ENCODE measurements around the gene ANO9. TPM values are rescaled to one million over a fixed set of nuclear protein-coding genes. Genes with fewer than 3 reads are reported as not detected.
"Not testable (repeated sequence)": the region's sequence is repeated elsewhere in the genome, so short reads cannot be mapped to it uniquely, and the experiment has no call there.

The ANO9 gene
- total RNA-seq, 1 donor from 2014 or later = 7.3 TPM

DNA sequence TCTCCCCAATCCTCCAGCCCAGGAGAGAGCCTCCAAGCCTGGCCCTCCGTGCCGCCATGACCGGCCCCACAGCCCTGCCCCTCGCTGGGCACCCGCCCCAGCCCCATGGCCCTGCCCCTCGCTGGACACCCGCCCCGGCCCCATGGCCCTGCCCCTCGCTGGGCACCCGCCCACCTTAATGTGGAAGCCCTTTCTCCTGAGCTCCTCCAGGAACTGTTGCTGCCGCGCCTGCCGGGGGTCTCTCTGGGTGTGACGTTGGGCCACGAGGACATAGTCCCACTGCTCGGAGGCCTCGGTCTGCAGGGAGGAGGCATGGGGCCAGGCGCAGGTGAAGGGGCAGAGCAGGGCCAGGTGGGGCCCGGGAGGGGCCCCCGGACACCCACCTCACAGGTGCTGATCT, 8.2 kb downstream of the ANO9 start:
- DNase-seq = no peak

DNA sequence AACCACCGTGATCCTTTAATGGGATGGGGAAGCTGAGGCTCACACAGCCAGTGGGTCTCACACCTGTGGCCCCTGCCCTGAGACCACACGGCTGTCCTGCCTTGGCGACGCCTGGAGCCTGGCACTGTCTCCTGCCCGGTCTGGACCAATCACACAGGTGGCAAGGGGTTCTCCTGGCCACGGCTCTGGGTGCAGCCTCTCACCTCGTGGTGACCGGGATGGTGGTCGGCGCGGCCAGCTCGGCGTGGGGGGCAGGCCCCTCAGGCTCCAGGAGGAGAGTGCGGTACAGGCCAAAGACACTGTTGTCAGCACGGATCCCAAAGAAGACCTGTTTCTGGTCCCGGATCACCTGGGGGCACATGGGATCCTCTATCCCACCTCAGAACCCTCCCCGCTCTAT, 8.7 kb downstream of the ANO9 start:
- no peak for DNase-seq

DNA sequence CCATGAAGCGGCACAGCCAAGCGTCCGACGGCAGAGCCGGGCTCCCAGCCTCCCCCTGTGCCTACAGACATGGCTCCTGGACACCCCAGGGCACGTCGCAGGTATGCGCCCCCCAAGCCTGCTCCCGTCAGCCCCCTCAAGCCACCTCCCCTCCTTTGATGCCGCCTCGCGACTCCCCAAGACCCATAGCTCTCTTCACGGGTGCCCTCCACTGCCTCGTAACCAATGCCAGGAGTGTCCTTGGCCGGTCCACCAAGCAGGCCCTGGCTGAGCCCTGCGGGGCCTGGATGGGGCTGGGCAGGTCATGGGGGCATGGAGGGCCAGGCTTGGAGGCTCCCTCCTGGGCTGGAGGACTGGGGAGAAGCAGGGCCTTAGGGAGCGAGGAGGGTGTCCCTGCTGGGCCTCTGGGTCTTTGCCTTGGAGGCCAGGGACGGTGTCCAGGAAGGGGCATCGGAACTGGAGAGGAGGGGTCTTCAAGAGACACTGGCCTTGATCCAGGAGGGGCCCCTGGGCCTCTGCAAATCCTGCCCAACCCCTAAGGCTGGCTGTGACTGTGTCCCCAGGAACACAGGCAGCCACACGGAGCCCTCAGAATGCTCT, 9.2 kb downstream of the ANO9 start:
- DNase-seq = no peak

DNA sequence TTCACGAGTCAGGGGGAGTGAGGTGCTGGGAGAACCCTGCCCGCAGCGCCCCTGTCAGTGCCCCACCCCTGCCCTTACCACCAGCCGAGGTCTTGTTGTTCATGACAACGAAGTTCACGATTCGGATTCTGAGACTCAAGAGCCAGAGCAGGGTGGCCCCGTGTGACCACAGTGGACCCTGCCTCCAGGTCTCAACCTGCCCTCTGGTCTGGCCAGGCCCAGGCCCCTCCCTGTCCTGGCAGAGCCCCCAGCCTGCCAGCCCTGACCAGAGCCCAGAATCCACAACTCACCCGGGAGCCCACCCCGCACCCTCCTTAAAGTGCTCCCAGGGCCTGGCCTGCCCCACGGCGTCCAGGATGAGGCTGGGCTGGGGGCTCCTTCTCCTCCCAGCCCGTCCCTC, 9.9 kb downstream of the ANO9 start:
- DNase-seq = no peak

DNA sequence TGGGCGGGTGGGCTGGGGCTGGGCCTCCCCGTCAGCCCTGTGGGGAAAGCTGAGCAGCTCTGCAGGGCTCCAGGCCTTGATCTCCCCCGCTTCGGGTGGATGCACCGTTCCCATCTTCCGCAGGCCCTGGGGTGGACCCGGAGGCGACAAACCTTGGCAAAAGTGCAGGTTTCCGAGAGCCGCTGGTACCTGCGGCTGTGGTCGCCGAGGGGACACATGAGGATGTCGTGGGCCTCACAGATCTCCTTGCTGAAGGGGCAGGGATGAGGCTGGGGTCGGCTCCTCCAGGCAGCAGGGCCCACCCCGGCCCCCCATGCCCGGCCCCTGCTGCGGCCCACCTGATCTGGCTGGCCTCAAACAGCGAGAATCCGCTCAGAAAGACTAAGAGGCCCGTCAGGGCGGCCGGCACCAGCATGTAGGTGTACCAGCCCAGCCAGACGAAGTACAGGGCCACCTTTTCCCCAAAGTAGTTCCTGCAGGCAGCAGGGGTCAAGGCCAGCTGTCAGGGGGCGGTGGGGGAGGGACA, 11.8 kb downstream of the ANO9 start:
- no peak for DNase-seq

DNA sequence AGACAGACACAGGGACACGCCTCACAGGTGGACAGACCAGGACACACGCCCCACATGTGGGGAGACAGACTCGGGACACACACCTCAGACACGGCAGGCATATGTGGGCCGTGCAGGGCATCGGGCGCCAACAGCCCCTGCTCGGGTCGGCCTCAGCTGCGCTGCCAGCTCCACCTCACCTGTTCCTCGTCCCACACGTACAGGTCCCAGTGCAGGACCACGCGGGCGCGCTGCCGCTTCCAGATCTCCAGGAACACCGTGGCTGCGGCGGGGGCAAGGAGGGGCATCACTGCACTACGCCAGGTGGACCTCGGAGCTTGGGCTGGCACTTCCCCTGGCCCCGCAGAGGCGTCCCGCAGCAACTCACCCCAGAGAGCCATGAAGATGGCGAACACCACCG, 12.4 kb downstream of the ANO9 start:
- DNase-seq = no peak

DNA sequence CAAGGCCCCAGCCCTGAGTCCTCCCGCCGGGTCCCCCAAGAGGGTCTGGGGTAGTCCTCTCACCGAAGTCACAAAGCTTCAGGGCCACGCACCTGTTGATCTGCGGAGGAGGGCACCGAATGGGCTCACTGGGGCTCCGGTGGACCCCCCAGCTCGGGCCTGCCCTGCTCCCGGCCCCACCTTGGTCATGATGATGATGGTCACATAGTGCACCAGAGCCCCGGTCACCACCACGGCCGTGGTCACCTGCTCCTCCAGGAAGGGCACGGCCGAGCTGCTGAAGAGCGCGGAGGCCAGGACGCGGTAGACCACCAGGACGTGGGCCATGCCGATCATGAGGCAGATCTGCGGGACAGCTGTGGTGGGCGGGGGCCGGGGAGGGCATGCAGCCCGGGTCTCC, 13.5 kb downstream of the ANO9 start:
- no peak for DNase-seq

DNA sequence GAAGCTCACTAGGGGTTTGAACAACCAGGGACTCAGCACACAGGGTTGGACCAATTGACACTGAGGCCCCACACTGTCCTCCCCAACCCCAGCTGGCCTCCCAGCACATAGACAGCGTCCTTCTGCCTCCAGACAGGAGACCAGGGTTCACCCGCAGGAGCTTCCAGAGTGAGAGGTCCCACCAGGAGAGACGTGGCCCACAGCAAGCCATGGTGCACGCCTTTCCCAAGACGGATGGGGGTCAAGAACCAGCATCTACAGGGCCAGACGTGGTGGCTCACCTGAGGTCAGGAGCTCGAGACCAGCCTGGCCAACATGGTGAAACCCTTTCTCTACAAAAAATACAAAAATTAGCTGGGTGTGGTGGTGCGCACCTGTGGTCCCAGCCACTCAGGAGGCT, 15.0 kb downstream of the ANO9 start:
- DNase-seq = no peak

DNA sequence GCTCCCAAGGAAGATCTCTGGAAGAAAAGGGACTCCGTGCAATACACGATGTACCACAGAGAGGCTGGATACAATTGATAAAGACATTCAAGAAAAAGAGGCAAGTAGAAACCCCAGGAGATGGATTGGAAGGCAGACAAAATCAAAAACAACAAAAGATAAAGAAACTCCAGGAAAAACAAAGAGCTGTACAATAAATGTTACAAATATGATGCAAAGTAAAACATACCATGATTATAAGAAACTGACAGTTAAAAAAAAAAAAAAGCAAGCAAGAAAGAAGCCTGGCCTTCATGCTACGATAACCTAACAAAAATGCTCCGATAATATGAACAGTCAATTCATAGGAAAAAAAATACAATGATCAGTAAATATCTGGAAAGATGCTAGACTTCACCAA, 16.5 kb downstream of the ANO9 start:
- DNase-seq = no peak

DNA sequence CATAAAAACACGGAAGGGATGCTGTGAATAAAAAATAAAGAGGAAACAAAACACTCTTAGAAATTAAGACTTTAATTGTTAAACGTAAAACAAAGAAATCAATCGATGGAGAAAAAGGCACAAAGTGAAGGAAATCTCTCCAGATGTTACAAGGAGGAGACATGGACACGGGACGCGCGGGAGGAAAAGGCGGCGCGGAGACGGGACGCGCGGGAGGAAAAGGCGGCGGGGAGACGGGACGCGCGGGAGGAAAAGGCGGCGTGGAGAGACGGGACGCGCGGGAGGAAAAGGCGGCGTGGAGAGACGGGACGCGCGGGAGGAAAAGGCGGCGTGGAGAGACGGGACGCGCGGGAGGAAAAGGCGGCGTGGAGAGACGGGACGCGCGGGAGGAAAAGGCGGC, 17.0 kb downstream of the ANO9 start:
- DNase-seq = not testable (repeated sequence)

DNA sequence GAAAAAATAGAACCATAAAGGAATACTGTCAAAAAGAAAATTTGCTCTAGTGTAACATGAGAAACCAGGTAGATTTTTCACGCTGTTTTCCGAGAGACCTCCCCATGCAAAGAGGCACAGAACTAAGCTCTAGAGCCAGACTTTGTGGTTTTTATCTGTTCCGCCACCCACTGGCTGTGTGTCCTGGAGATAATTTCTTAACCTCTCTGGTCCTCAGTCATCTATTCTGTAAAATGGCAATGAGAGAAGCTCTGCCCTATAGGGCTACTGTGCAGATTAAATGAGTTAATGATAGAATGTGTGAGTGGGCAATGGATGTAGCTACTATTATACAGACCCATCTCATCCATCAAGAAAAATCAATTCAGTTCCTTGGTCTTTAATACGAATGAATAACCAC, 17.6 kb downstream of the ANO9 start:
- DNase-seq = no peak

DNA sequence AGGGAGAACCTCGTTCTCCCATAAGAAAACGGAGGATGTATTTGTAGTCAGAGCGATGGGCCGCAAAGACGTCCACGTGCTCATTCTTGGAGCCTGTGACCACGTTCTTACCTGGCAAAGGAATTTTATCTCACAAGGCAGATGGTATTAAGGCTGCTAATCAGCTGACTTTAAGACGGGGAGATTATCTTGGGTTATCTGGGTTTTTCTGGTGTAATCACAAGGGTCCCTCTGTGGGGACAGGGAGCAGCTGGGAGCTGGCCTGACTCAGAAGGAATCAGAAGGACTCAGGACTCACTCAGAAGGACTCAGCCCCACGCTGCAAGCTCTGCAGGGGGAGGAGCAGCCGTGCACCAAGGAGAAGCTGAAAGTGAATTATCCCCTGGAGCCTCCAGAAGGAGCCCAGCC, 19.6 kb downstream of the ANO9 start:
- DNase-seq = no peak

DNA sequence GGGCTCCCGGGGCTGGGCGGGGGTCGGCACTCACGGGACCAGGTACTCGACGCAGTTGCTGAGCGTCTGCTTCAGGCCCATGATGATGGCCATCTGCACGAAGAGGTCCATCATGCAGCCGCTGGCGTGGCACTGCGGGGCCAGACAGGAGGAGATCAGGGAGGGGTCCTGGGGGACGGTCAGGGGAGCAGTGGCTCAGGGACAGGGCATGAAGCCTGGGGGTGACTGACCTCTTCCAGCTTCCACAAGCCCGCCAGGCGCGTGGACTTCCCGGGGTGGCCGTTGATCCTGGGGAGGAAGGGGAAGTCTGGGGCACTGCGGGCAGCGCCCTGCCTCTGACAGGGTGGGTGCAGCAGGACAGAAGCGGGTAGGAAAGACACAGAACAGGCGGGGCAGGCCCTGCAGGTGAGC, 20.9 kb downstream of the ANO9 start:
- DNase-seq = no peak

DNA sequence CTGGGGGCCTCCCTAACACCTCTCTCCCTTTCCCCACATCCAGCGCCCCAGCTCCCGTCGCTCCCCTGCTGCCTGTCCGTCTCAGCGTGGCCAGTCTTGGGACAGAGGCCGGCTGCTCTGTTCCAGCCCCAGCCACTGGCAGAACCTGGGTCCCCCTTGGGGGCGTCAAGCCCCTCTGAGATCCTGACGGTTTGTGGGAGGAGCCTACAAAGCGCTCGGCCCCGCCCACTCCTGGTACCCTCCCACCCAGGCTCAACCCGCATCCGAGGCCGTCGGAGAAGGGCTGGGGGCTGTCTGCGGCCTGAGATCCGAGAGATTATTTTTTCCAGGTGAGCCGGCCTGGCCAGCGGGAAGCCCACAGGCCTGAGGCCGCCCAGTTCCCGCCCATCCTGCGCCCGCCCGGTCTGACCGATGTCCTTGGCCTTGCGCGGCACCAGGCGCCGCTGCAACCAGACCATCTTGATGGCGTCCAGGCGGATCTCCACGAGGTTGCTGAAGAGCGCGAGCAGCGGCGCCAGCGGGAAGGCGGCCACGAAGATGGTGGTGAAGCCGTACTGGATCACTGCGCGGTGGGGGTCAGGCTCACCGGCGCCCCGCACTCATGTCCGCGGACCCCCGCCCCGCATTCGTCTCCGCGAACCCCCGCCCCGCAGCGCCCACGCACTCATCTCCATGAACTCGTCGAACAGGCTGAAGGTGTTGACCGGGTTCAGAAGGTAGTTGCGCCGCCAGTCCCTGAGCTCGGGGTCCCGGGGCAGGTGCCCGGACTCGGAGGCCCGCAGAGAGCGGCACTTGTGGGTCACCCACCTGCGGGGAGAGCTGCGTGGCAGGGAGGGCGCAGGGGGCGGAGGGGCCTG, 21.5 kb downstream of the ANO9 start:
- DNase-seq = no peak

DNA sequence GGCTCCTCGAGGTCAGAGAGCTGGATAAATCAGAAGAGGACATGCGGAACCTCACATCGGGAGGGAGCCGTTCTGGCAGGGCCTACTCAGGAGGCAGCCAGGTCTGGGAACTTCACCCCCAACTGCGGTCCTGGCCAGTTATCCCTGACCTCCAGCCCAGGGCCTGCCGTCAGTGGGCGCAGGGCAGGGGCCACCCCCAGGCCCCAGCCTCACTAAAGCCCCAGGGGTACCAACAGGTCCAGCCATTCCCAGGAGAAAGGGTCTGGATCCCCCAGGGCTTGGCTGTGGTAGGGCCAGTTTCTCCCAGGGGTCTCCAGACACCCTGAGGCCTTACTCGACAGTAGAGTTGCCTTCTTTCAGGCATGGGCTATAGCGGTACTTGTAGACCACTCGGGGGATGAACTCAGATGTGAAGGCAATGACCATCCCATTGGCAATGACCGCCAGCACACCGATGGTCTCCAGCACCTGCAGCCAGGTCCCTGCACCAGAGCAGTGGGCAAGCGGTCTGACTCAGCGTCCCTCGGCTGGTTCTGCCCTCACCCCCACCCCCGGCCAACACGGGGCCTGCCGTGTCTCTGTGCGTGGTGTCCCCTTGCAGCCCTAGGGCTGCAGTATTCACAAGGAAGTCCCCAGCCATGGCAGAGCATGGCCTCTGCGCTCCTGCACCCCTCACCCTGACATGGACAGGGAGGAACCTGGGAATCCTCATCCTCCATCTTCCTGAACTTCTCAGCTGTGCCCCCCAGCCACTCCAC, 22.4 kb downstream of the ANO9 start:
- no peak for DNase-seq

DNA sequence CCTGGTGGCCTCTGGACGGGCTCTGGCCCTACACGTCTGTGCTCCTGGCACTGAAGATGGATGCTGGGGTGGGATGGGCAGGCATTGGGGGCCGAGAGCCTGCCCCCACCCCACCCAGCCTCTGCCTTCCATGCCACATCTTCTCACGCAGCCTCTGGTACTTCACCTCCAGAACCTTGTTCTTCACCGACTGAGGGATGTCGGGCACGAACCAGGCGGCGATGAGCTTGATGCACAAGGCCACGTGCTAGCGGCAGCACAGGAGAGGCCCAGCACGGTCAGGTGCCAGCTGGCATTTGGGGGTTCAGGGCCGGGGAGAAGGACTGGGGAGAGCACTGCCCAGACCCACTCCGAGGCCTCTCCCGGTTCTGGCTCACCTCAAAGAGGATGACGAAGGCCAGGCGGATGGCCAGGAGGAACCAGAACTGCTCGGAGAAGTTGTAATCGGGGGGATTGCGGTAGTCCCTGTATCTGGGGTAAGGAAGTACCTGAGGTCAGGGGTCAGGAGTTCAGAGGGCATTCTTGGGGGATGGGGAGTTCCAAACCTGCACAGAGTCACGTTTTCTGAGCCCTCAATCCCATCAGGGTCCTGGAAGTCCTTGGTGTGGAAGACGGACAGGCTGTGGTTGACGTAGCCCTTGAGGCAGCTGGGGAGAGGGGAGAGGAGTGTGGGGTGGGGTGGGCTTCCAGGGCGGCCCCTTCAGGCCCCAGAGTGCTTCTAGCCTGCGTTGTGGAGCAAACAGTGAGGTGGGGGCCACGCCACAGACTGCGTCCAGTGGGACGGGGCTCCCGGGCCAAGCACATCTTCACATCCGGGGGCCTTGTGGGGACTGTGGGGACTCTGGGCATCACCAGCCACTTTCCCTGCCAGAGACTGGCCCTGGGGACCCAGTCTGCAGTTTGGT, 23.2 kb downstream of the ANO9 start:
- no peak for DNase-seq

DNA sequence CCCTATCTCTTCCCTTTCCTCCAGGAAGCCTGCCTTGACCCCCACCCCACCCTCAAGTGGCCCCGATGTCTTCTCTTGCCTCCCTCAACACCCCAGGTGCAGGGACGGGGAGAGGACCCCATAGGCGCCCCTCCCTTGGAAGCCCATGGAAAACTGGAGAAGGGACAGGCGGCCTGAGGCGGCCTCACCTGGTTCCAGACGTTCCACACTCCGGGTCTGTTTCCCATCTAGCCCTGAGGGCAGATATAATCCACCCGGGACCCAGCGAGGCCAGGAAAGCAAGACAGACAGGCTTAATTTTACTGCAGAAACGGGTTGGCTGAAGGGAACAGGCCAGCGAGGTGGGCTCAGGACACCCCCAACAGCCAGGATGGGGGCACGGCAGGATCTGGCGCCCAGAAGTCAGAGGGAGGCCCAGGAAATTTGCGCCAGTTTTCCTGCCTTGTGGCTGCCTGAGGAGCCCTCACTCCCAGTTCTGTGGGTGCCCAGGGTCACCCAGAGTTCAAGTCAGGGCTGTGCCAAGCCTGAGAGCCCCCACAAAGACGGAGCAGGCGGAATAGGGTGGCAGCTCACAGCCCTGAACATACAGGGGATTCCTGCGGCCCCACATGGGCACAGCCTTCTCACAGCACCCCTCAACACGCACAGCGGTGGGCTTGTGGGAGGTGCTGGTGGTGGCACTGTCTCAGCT, 24.0 kb downstream of the ANO9 start:
- no peak for DNase-seq

DNA sequence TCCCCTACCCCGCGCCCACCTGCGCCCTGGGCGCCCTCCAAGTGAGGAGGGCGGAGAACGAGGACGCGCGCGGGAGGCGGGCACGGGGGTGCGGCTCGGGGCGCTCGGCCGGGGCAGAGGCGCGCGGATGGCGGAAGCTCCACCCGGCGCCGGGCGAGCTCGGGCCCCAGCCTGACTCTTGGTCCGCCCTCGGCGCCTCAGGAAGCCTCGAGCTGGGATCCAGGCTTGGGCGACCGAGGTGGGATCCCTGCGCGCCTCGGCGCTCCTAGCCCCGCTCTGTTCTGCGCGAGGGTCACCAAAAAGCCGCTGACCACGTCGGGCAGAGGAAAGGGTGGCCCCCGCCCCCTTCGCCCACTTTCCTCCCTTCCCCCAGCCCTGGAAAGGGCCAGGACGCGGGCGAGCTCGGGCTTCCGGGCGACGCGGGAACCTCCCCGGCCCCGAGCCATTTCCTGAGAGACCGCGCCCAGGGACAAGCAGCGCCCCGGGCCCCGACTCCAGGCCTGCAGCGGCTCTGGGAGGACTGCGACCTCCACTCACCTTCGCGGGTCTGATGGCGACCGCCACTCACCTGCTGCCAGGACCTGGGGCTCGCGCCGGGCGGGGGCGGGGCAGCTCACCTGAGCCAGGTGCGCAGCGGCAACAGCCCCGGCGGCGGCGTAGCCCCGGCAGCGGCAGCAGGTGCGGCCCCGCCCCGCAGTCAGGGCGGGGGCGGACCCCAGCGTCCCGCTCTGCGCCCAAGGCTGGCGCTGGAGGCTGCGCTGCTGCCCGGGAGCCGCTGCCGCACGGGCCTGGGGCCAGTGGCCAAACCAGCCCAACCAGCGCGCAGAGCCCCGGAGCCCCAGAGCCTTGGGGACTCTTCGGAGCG, 24.8 kb downstream of the ANO9 start:
- DNase-seq = no peak

DNA sequence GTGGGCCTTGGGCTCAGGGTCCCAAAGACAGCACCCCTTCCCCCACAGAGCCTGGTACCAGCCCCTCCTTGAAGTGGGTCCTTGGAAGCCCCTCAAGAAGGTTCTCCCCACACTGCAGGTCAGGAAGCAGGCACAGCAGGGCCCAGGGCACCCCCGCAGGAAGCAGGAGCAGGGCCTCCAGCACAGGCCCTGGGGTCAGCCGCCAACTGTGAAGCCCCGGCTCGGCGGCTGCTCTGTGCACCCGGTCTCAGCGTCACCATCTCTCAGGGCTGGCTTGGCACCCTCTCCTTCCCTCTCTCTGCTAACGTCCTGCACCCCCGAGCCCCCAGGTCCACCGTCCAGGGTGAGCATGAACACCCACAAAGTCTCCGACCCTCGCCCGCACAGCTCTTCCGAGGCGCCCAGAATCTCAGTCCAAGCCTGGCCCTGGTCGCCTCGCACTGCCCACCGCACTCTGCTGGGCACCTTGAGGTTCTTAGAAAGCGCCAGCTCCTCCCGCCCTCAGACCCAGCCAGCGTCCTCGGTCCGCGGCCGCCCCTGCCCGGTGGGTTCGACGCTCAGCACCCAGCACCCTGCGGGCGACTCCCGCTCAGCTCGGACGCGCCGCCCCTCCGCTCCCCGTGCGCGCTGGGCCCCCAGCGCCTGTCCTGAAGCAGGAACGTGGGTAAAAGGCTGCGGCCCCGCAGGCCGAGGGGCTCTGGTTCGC, 25.6 kb downstream of the ANO9 start:
- no peak for DNase-seq

DNA sequence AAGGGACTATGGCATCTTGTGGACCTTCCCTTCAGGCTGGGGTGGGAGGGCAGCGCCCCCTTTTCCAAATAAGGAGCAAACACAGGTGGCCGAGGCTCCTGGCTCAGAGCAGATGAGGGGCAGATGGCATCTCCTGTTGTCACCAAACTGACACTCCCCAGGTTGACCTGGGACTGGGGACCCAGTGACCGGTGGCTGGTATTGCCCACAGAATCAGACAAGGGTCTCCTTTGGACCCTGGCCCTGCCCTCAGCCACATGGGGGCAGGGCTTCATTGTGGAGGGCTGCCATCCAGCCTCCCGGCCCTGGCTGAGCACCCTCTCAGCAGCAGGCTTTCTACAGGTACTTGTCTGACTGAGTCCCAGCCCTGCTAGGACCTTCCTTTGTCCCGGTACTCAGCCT, 26.2 kb downstream of the ANO9 start:
- no peak for DNase-seq
